MM.1S (cell line): ENCODE data around the gene ZNF566.

ENCODE experiments used
- CTCF ChIP-seq: fragments of 300-600 bp; sonication (generic); IDR thresholded peaks from 2 replicates; pipeline ENCODE4 v1.5.1; 2016; ENCODE audit warnings: antibody characterized with exemption, low read length, mixed read lengths
- EZH2 ChIP-seq: fragments of 300-600 bp; sonication (generic); optimal IDR thresholded peaks from 2 replicates; pipeline ENCODE3; 2017; ENCODE audit warnings: low read depth, mild to moderate bottlenecking, antibody characterized with exemption, low read length, mixed read lengths

GRCh38 chr19:36528921-36529518, 39.7 kb upstream of the ZNF566 start:
- TF ChIP-seq CTCF, result no peak
- TF ChIP-seq EZH2, result no peak
